Anterior cingulate cortex (tissue), 58 donors: ENCODE data around the gene C19orf44.
"Not testable (repeated sequence)": the region's sequence is repeated elsewhere in the genome, so short reads cannot be mapped to it uniquely, and the experiment has no call there.

Experiments used
- DNase-seq, 58 donors: peaks; one replicate each; lab custom pipeline; 2025; lab: John Stamatoyannopoulos, UW

The C19orf44 gene

DNA sequence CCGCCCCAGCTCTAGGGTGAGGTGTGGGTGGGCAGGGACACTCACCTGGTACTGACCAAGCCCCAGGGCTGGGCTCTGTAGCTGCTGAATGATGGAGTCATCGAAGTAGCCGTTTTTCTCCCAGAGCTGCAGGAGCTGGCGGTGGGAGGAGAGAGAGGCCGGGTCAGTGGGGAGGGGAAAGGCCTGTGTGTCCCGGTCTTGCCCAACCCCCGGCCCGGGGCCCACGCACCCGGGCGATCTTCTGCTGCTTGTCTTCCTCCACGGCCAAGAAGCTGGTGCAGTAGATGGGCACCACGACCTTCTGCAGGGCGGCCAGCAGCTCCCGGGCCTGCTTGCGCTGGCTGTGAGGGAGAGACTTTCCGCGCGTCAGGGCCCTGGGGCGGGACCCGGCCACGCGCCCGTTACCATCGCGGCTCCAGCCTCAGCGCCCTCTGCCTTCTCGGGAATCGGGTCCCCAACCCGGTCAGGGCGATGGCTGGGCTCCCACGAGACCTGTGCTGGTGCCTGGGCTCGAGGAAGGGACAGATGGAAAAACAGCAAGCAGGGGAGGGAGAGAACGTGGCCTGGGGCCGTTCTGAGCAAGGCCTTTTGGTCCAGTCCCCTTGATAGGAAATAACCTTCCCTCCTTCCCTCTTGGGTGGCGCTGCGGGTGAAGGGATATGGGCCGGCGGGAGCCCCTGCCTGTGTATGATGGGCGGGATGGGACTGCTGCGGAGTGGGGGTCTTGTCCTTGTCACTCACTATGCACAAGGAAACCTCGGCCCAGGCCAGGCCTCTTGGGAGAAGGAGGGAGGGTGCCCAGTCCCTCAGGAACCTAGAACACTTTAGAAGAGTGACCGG is 34.6 kb downstream of the C19orf44 start:
- no peak for DNase-seq

DNA sequence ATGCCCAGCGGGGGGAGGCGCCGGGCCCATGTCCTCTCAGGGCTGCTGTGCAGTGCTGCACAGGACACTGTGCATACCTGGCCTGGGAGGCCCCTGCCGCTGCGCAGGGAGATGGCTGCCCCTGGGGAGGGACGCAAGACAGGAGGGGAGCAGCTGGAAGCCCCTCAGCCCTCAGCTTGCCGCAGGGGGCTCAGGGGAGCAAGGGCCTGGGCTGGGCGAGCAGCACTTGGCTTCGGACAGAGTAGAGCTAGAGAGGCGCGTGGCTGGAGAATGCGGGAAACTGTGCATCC is 35.1 kb downstream of the C19orf44 start:
- DNase-seq, result no peak

DNA sequence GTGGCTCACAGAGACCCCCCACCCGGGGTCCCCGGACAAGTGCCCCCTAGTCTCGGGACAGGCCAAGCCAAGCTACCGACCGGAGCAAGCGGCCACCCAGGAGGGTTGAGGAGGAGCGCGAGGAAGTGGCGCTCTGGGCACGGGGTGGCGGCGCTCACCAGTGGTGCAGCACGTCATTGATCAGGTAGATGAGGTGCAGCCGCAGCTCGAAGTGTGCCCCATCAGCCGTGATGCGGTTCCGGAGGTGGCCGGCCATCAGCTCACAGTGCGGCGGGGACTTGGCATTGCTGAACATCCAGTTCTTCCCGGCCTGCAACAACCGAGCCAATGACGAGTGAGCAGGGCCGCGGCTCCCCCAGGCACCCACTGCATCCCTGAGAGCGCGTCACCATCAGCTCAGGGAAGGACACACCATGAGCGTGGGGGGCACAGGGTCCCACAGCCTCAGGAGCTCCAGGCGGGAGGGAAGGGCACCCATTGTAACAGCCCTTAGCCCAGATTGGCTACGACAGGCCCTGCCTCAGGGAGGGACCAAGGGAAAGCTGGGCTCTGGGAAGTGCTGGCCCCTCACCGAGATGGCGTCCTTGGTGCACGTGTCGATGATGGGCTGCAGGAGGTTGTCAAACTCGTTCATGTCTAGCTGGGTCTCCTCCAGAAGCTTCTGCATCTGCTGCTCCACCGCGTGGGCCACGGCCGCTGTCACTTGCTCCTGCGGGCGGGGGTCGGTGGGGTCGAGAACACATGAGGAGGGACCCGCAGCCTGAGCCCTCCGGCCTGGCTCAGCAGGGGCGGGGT is 36.4 kb downstream of the C19orf44 start:
- no peak for DNase-seq

DNA sequence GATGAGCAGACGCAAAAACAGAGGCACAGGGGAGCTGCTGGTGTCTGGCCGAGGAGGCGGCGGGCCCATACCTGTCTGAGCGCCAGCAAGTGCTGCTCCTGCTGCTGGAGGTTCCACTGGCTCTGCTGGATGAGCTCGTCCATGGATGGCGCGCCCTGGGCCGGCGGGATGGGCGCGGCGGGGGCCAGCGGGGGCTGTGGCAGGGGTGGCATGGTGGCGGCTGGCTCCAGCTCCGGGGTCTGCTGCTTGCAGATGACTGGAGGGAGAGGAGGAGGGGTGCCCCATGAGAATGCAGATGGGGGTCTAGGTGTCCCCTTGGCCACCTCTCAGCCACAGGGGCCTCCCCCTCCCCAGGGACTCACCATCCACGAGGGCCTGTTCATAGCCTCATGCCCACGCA is 39.2 kb downstream of the C19orf44 start:
- DNase-seq, result no peak

DNA sequence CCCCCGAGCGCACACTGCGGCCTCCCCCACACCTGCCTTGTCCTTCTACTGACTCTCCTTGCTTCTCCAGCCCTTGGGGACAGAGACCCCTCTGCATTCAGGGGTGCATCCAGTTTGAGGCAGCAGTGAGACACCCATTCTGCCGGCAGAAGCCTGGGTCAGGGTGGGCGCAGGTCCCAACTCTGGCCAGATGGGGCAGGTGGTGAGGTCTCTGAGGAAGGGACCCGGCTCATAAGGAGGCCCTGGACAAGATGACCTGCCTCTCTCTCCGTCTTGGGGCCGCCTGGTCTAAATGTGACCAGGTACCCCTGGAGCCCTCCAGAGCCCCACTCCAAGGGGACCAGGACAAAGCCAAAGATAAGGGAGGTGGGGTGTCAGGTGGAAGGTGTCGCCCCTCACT is 39.9 kb downstream of the C19orf44 start:
- no peak for DNase-seq

DNA sequence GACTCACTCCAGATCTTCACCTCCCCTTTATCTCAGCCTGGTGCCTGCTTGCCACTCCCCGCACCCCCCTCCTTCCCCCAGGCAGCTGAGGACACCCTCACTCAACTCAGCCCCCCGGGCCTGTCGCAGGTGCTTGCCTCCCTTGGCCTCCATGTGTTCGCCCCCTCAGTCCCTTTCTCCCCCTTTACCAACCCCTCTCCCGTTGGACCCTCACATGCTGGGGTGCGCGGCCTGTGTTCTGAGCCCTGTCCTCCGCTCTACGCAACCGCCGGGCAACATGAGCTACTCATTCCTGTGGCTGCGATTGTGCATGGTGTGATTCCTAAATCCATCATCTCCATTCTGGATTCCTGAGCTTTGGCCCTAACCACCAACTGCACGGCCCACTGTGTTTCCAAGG is 40.9 kb downstream of the C19orf44 start:
- DNase-seq, result no peak

DNA sequence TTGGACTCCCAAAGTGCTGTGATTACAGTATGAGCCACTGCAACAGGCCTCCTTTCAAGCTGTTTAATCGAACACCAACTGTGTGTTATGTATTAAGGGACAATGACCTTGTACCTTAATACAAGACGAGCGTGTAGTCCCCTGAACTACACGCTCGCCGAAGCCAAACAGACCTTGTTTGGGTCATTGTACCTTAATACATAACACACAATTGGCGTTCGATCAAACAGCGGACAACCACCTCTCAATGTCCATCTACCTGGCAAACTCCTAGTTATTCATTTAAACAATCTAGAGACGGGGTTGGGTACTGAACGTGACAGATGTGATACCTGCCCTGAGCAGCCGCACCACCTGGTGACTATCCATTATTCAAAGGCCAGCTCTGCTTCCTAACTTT is 44.8 kb downstream of the C19orf44 start:
- no peak for DNase-seq

DNA sequence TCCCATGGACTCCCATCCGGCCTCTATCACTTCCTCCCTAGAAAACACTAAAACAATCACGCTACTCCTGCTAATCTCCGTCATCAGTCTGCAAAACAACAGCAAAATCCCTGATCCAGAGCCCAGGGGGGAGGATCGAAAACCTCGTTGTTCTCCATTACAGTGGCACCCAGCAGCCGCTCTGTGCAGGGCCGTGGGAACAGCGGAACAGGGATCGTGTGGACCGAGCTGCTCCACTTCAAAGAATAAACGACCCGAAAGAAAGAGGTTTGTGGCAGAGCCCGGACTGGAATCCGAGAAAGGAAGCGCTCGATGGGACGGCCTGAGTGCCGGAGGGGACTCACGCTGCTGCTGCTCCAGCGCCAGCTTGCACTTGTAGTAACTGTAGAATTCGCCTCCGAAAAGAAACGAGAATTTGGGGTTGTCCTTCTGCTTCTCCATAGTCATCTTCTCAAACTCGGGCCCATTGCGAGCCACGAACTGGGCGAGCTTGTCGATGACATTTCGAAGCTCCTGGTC is 45.4 kb downstream of the C19orf44 start:
- no peak for DNase-seq

DNA sequence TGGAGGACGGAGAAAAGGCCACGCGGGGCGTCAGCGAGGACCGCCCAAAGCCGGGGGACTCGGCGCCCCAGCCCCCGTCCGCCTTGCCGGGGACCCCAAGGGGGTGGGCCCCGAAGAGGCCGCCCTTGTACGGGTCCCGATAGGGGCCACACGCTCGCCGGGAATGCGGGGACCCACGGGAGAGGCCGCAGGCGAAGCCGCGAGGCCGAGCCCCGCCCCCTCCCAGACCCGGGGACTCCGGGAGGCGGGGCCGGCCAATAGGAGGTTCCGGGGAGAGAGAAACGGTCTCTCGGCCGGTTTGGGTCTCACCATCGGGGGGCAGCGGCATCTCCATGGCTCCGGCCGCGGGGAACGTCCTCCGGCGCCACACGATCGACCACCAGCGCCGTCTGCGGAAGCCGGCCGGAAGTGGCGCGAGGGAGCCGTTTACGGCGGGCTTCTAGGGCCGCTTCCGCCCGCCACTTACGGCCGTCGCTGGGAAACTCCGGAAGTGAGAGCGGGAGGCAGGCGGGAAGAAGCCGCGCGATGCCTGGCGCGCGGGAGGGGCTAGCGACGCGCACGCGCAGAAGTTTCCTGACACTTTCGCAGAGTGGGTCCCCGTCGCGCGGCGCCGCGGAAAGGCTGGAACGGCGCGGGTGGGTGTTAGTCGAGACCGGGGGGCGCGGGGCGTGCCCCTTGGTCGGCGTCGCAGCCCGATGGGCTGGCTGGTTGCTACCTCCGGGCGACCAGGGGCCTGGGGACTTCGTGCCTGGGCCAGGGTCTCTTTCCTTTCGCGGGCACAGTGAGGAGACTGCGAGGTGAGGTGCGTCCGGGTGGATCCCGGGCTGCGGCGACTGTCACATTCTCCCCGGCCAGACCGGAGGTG is 46.1 kb downstream of the C19orf44 start, which contains the start of gene CHERP:
CHERP (minus strand) TSS at position 393 of the 865 bp plus-strand sequence; CDS start at position 334, 59 bp downstream.
- peak; percentile 39 to 94 (median 89) for DNase-seq

DNA sequence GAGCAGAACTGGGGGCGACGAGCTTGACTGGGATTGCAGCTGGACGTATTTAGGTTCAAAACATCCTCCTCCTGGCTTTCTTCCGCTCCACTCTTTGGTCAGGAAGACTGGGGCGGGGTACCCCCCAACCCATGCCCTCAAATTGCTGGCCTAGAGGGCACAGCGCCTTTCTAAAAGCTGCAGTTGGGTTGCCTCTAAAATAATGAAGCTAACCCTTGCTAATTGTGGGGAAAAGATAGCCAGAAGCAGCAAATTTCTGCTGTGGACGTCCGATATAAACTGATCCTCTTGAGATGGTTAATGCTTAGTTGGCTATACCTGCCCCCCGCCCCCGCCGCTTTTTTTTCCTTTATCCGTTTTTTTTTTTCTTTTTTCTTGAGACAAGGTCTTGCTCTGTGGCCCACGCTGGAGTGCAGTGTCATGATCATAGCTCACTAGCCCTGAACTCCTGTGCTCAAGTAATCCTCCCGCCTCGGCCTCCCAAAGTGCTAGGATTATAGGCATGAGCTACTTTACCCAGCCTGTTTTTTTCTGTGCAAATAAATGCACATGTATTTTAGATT is 46.8 kb downstream of the C19orf44 start:
- peak in 1 of 58 donors; percentile 57 for DNase-seq

DNA sequence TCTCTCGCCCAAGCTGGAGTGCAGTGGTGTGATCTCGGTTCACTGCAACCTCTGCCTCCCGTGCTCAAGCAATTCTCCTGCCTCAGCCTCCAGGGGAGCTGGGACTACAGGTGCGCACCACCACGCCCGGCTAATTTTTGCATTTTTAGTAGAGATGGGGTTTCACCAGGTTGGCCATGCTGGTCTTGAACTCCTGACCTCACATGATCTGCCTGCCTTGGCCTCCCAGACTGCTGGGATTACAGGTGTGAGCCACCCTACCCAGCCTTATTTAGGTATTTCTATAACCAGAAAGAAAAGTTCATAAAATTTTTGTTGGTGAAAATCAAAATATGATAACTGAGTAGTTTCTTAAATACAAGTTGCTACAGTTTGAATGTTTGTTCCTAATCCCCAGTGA is 47.5 kb downstream of the C19orf44 start:
- not testable (repeated sequence) for DNase-seq

DNA sequence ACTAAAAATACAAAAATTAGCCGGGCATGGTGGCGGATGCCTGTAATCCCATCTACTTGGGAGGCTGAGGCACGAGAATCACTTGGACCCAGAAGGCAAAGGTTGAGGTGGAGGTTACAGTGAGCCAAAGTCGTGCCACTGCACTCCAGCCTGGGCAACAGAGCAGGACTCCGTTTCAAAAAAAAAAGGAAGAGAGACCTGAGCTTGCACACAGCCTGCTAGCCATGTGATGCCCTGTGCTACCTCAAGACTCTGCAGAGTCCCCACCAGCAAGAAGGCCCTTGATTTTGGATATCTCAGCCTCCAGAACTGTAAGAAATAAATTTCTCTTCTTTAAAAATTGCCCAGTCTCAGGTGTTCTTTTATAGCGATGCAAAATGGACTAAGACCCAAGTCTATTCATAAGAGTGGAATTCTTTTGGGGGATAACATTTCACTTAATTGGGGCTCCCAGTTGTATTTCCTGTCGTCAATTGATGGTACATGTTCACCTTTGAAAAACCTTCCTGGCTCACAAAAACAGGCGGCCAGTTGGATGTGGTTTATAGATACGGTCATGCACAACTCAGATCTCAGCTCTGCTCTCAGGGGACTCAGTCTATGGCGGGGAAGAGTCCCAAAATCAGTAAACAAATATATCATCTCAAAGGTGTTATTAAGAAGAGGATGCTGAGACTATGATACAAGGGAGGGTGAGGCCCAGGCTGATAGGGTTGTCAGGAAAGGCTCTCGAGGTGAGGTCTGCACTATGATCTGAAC is 48.5 kb downstream of the C19orf44 start:
- DNase-seq, result no peak

DNA sequence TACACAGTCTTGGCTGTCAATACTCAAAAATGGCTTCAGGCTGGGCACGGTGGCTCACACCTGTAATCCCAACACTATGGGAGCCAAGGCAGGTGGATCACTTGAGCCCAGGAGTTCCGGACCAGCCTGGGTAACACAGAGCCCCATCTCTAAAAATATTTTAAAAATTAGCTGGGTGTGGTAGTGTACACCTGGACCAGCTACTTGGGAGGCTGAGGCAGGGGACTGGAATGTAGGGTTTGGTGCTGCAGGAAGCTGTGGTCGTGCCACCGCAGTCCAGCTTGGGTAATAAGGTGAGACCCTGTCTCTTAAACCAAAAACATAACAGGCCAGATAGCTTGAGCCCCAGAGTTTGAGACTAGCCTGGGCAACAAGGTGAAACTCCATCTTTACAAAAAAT is 52.8 kb downstream of the C19orf44 start:
- DNase-seq, result no peak

DNA sequence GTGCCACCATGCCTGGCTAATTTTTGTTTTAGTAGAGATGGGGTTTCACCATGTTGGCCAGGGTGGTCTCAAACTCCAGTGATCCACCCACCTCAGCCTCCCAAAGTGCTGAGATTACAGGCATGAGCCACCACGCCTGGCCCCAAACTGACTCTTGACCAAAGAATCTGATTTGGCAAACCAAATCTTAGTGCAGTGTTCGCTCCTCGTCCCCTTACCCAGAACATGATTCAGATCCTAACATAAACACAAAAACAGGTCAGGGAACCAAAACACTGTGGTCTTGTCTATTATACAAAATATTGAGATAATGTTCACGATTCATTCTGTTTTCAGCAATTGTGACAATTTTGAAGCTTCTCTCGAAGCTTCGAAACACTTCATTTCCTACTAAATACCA is 55.7 kb downstream of the C19orf44 start:
- not testable (repeated sequence) for DNase-seq

DNA sequence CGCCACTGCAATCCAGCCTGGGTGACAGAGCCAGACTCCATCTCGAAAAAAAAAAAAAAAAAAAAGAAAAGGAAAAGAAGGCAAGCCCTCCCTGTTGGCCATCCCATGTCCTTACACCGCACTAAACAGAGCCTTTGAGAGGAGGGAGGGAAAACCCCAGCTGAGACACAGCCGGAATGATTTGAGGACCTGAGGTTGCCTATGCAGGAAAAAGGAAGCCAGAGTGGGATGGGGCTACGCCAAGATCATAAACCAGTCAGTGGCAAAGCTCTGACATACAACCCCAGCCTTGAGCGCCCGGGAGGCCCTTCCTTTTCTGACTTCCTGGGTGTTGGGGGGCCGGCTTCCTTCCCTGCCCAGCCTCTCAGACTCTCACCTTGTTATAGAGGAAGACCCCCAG is 58.6 kb downstream of the C19orf44 start:
- DNase-seq, result no peak

DNA sequence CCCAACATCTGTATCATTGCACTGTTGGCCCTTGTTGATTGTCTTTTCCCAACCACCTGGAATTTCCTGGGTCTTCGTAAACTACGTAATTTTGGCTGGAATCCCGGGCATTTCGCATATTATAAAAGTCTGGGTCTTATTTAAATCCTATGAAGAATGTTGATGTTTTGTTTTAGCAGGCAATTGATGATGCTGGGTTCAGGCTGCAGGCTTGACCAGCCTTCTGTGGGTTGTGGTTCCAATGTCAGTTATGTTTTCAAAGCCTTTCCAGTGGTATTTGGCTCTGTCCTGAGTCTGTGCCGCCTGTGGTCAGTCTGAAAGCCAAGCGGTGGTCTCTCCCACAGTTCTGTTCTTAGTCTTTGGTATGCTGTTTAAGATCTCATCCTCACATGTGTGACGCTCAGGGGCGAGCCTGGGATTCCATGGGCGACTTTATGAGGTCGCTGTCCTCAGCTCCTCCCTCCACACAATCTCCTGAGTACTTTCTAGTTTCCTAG is 63.6 kb downstream of the C19orf44 start:
- DNase-seq, result no peak

DNA sequence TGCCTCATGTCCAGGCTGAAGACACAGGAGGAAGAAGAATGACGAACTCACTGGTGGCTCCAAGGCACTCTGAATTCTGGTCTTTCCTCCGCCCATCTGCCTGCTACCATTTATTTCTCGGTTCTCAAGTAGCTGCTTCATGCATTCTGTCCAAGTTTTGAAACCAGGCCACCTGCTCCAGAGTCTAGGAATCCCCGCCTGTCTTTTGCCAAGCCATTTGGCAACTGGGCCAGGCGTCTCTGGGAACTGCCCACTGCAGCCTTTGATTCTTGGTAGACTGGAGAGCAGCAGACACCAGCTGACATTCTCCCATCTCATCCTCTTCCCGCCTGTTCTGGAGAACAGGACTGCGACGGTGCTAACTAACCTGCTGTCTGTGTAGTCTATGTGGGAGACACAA is 65.2 kb downstream of the C19orf44 start:
- peak in 37 of 58 donors; percentile 3 to 71 (median 24) for DNase-seq

DNA sequence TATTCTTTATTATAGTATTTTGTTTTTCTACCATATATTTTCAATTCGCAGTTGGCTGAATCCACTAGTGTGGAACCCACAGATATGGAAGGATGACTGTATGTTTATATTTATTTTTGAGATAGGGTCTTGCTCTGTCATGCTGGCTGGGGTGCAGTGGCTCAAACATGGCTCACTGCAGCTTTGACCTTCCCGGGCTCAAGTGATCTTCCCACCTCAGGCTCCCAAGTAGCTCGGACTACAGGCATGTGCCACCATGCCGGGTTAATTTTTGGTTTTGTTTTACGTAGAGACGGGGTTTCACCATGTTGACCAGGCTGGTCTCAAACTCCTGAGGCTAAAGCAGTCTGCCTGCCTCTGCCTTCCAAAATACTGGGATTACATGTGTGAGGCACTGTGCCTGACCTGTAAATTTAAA is 66.4 kb downstream of the C19orf44 start:
- DNase-seq, result no peak

DNA sequence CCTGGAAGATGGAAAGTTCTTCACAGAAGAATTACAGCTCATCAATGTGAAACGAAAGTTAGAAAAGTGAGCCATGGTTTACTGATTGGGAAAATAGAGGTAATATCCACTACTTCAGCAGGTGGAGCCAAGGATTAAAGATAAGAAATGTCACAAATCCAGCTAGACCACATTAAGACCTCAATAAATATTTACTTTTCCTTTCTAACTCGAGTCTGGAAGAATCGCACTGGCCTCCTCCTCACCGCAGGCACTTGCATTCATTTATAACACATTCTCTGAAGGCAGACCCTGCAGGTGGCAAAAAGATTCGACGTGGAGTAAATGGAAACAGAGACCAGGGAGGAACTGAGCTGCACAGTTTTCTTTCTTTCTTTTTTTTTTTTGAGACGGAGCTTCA is 68.6 kb downstream of the C19orf44 start:
- DNase-seq, result no peak
